Mesenchymal stem cell (in vitro differentiated cells and primary cell): ENCODE results near the gene SPPL2A.

ENCODE experiments used
- DNase-seq: peaks from one replicate; pipeline ENCODE4 v3.0.0-alpha.2; 2013
- H2AFZ ChIP-seq: one replicate; pipeline ENCODE4 v1.6.1; 2013; ENCODE audit warnings: low read depth, mild to moderate bottlenecking, control low read depth, inconsistent platforms, low read length, moderate library complexity
- H2AK5ac ChIP-seq: 2 replicates; pipeline ENCODE4 v1.6.1; 2013; ENCODE audit warnings: low read length, moderate library complexity, mild to moderate bottlenecking, inconsistent platforms; ENCODE audit not compliant: severe bottlenecking
- H2BK120ac ChIP-seq: one replicate; pipeline ENCODE4 v1.6.1; 2013; ENCODE audit warnings: low read depth, mild to moderate bottlenecking, inconsistent platforms, low read length, moderate library complexity
- H2BK12ac ChIP-seq, 2 experiments: one replicate each; pipeline ENCODE4 v1.6.1; 2013; ENCODE audit warnings: inconsistent platforms in 2 of 2, low read length in 2 of 2, mild to moderate bottlenecking in 2 of 2, moderate library complexity in 2 of 2, control low read depth in 1 of 2
- H2BK15ac ChIP-seq: one replicate; pipeline ENCODE4 v1.6.1; 2013; ENCODE audit warnings: mild to moderate bottlenecking, low read depth, inconsistent platforms; ENCODE audit not compliant: poor library complexity, severe bottlenecking
- H2BK5ac ChIP-seq: 2 replicates; pipeline ENCODE4 v1.6.1; 2013; ENCODE audit warnings: low read depth, mild to moderate bottlenecking, low read length, control low read depth, inconsistent platforms; ENCODE audit not compliant: poor library complexity, severe bottlenecking
- H3K14ac ChIP-seq, 2 experiments: one replicate each; pipeline ENCODE4 v1.6.1; 2013; ENCODE audit warnings: inconsistent platforms in 2 of 2, low read length in 2 of 2, control low read depth in 1 of 2, mild to moderate bottlenecking in 1 of 2, moderate library complexity in 1 of 2
- H3K18ac ChIP-seq, 2 experiments: one replicate each; pipeline ENCODE4 v1.6.1; 2013; ENCODE audit warnings: inconsistent platforms in 2 of 2, low read length in 2 of 2, control low read depth in 1 of 2, low read depth in 1 of 2, mild to moderate bottlenecking in 1 of 2
- H3K23ac ChIP-seq, 2 experiments: one replicate each; pipeline ENCODE4 v1.6.1; 2013; ENCODE audit warnings: inconsistent platforms in 2 of 2, low read length in 2 of 2, mild to moderate bottlenecking in 2 of 2, moderate library complexity in 2 of 2, control low read depth in 1 of 2
- H3K27ac ChIP-seq: 2 replicates; pipeline ENCODE4 v1.5.1; 2013; ENCODE audit warnings: mild to moderate bottlenecking, moderate library complexity, low read length, control low read depth, inconsistent platforms; ENCODE audit not compliant: poor library complexity, severe bottlenecking
- H3K27me3 ChIP-seq, 2 experiments: 2 replicates each; pipeline versions ENCODE4 v1.6.1 to v1.7.0; 2013; ENCODE audit warnings: low read length in 2 of 2, mild to moderate bottlenecking in 2 of 2, moderate library complexity in 2 of 2, control low read depth in 1 of 2, inconsistent platforms in 1 of 2; ENCODE audit not compliant: control insufficient read depth in 1 of 2, insufficient read depth in 1 of 2
- H3K36me3 ChIP-seq, 2 experiments: 2 replicates each; pipeline versions ENCODE4 v1.6.1 to v1.7.0; 2013; ENCODE audit warnings: low read length in 2 of 2, control low read depth in 1 of 2, inconsistent platforms in 1 of 2, low read depth in 1 of 2, mild to moderate bottlenecking in 1 of 2; ENCODE audit not compliant: insufficient read depth in 2 of 2, control insufficient read depth in 1 of 2
- H3K4ac ChIP-seq, 2 experiments: one replicate each; pipeline ENCODE4 v1.6.1; 2013; ENCODE audit warnings: inconsistent platforms in 2 of 2, low read length in 2 of 2, mild to moderate bottlenecking in 2 of 2, moderate library complexity in 2 of 2, control low read depth in 1 of 2, low read depth in 1 of 2
- H3K4me1 ChIP-seq: 2 replicates; pipeline ENCODE4 v1.6.1; 2013; ENCODE audit warnings: low read depth, low read length, control low read depth; ENCODE audit not compliant: control insufficient read depth, insufficient read depth
- H3K4me2 ChIP-seq: 2 replicates; pipeline ENCODE4 v1.6.1; 2013; ENCODE audit warnings: low read length, mild to moderate bottlenecking, inconsistent platforms; ENCODE audit not compliant: poor library complexity, severe bottlenecking
- H3K4me3 ChIP-seq, 2 experiments: 2 replicates each; pipeline versions ENCODE4 v1.5.1 to v1.7.0; 2013; ENCODE audit warnings: low read length in 2 of 2, mild to moderate bottlenecking in 2 of 2, control low read depth in 1 of 2, low read depth in 1 of 2; ENCODE audit not compliant: insufficient read depth in 1 of 2
- H3K79me1 ChIP-seq: replicated peaks from 2 replicates; pipeline ENCODE4 v1.6.1; 2013; ENCODE audit warnings: mild to moderate bottlenecking, control low read depth, low read length, inconsistent platforms; ENCODE audit not compliant: poor library complexity, severe bottlenecking
- H3K9ac ChIP-seq: 2 replicates; pipeline ENCODE4 v1.7.0; 2013; ENCODE audit warnings: mild to moderate bottlenecking, low read length, moderate library complexity
- H3K9me3 ChIP-seq: 2 replicates; pipeline ENCODE4 v1.7.0; 2013; ENCODE audit warnings: mild to moderate bottlenecking, low read length; ENCODE audit not compliant: control insufficient read depth
- H4K8ac ChIP-seq: one replicate; pipeline ENCODE4 v1.6.1; 2013; ENCODE audit warnings: inconsistent platforms, mild to moderate bottlenecking, low read length, moderate library complexity
- H4K91ac ChIP-seq: one replicate; pipeline ENCODE4 v1.6.1; 2013; ENCODE audit warnings: mild to moderate bottlenecking, low read length, inconsistent platforms
- WGBS: methylation state at CpG from one replicate; pipeline ENCODE4 v1.1.7; 2013; ENCODE audit warnings: mixed read lengths; 5-methylcytosine and 5-hydroxymethylcytosine counted together

SPPL2A gene

DNA sequence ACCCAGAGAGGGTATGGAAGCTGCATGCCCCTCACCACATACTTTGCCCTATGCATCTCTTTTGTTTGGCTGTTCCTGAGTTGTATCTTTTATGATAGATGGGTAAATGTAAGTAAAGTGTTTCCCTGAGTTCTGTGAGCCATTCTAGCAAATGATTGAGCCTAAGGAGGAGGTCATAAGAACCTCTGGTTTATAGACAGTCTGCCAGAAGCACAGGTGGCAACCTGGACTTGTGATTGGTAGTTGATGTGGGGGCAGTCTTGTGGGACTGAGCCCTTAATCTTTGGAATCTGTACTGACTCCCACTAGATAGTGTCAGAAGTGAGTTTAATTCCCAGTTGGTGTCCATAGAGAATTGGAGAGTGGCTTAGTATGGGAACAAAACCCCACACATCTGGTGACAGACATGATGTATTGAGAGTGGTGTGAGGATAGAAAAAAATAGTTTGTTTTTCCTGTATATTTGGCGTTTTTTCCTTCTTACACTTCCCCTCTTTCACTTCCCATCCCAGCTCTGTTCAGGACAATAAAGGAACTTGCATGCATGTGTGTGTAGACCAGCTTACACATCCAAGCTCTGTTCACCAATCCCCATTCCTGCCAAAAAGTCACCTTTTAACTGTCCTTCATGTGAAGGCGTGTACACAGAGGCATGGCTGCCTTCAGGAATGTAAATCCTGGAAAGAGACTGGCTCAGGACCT, 38.1 kb upstream of the SPPL2A start:
- no peak overlapping the region for H3K4me2 ChIP-seq
- H3K4me1 ChIP-seq: no peaks in the 10 kb centered on the region
- no peaks in the 10 kb centered on the region for H3K9me3 ChIP-seq
- no peaks in the 10 kb centered on the region for H3K79me1 ChIP-seq
- no peak overlapping the region for H2BK15ac ChIP-seq
- no peak overlapping the region for H2AFZ ChIP-seq
- no peak overlapping the region for H2BK12ac ChIP-seq
- 91% methylated on average over 2 of the region's 2 CpGs for WGBS
- no peak overlapping the region for H3K27ac ChIP-seq
- no peak overlapping the region for H3K4ac ChIP-seq
- no peaks in the 10 kb centered on the region for H3K27me3 ChIP-seq
- no peak overlapping the region for H2BK120ac ChIP-seq
- no peak overlapping the region for H3K9ac ChIP-seq
- no peak for DNase-seq
- no peak overlapping the region for H3K23ac ChIP-seq
- no peak overlapping the region for H4K91ac ChIP-seq
- H3K4me3 ChIP-seq: no peak overlapping the region
- no peaks in the 10 kb centered on the region for H3K36me3 ChIP-seq
- no peak overlapping the region for H3K14ac ChIP-seq
- H2BK5ac ChIP-seq: no peak overlapping the region
- H4K8ac ChIP-seq: no peak overlapping the region
- H3K18ac ChIP-seq: no peak overlapping the region
- H2AK5ac ChIP-seq: no peak overlapping the region

- H2BK120ac ChIP-seq: no peak overlapping the region
- H2BK12ac ChIP-seq: no peak overlapping the region
- no peak overlapping the region for H2BK15ac ChIP-seq
- H3K4me2 ChIP-seq: no peak overlapping the region
- no peak overlapping the region for H3K4me3 ChIP-seq
- no peak for DNase-seq
- no peaks in the 10 kb centered on the region for H3K36me3 ChIP-seq
- no peaks in the 10 kb centered on the region for H3K27me3 ChIP-seq
- H3K9me3 ChIP-seq: no peaks in the 10 kb centered on the region
- no peak overlapping the region for H3K14ac ChIP-seq
- H3K23ac ChIP-seq: no peak overlapping the region
- 94% methylated on average over 1 of the region's 1 CpG for WGBS
- no peak overlapping the region for H4K91ac ChIP-seq
- no peak overlapping the region for H3K27ac ChIP-seq
- no peak overlapping the region for H2BK5ac ChIP-seq
- no peak overlapping the region for H3K4ac ChIP-seq
- no peak overlapping the region for H2AK5ac ChIP-seq
- H3K9ac ChIP-seq: no peak overlapping the region
- H2AFZ ChIP-seq: no peak overlapping the region
- H3K4me1 ChIP-seq: no peaks in the 10 kb centered on the region
- H4K8ac ChIP-seq: no peak overlapping the region
- H3K79me1 ChIP-seq: no peaks in the 10 kb centered on the region
- H3K18ac ChIP-seq: no peak overlapping the region
These were observed 35.2 kb upstream of the SPPL2A start for GRCh38 chr15:50800715-50801114.

GRCh38 chr15:50798684-50799083, 33.2 kb upstream of the SPPL2A start:
- Histone ChIP-seq H3K79me1 (no peaks in the 10 kb centered on the region), H4K91ac (no peak overlapping the region), H2BK120ac (no peak overlapping the region), H3K9ac (no peak overlapping the region), H3K23ac (no peak overlapping the region), H2BK12ac (no peak overlapping the region), H2BK15ac (no peak overlapping the region), H2AFZ (no peak overlapping the region), H3K4ac (no peak overlapping the region), H2AK5ac (no peak overlapping the region), H3K27ac (no peak overlapping the region), H3K4me1 (no peaks in the 10 kb centered on the region), H4K8ac (no peak overlapping the region), H3K27me3 (no peaks in the 10 kb centered on the region), H3K14ac (no peak overlapping the region), H3K9me3 (no peaks in the 10 kb centered on the region), H3K4me3 (no peak overlapping the region), H3K4me2 (no peak overlapping the region), H2BK5ac (no peak overlapping the region), H3K36me3 (no peaks in the 10 kb centered on the region), H3K18ac (no peak overlapping the region)
- DNase-seq: peak; percentile 55
- 4% methylated on average over 3 of the region's 3 CpGs for WGBS

DNA sequence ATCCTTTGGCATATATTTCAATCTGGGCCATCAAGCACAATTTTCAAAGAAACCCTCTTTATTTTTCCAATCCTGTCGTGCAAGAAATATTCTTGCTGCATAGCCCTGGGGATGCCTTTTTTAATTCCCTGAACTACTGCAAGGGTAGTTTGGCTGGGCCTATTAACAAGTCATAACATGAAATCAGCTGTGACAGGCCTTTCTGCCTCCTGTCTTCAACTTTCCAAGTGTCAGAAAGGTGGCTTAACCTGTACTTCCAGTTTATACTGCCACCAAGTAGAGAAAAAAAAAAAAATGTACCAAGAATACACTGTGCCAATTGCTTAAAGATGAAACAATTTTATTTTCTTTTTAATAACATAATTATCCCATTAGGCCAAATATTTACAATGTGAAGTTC, 32.4 kb upstream of the SPPL2A start:
- Histone ChIP-seq H4K91ac (no peak overlapping the region), H4K8ac (no peak overlapping the region), H2BK15ac (no peak overlapping the region), H2BK120ac (no peak overlapping the region), H3K4me3 (no peak overlapping the region), H2AFZ (no peak overlapping the region), H2BK5ac (no peak overlapping the region), H3K27ac (no peak overlapping the region), H3K36me3 (no peaks in the 10 kb centered on the region), H3K79me1 (no peaks in the 10 kb centered on the region), H3K14ac (no peak overlapping the region), H3K27me3 (no peaks in the 10 kb centered on the region), H2AK5ac (no peak overlapping the region), H3K4me1 (no peaks in the 10 kb centered on the region), H3K9me3 (no peaks in the 10 kb centered on the region), H3K4ac (no peak overlapping the region), H2BK12ac (no peak overlapping the region), H3K9ac (no peak overlapping the region), H3K18ac (no peak overlapping the region), H3K4me2 (no peak overlapping the region), H3K23ac (no peak overlapping the region)
- no peak for DNase-seq
- WGBS: 100% methylated on average over 1 of the region's 1 CpG
